ENCODE measurements around the gene CMC4. TPM values are rescaled to one million over a fixed set of nuclear protein-coding genes. Genes with fewer than 3 reads are reported as not detected.

Gene CMC4
- total RNA-seq, 2 experiments from 2014 or later = 14.3 to 30.6 TPM

DNA sequence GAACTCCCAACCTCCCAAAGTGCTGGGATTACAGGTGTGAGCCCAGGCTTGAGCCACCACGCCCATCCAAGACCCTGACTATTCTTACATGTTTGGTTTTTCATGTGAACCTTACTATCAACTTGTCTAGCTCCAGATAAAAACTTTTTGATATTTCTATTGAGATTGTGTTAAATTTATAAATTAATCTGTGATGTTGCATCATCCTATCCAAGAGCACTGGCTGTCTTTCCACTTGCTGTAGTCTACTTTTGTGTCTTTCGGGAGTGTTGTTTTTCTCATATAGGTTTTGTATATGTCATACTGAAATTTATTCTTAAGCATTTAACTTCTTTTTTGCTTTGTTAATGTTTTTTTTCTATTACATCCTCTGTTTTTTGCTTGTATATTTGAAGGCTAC, 35.0 kb upstream of the CMC4 start:
- Histone ChIP-seq H3K4me1 (ENCODE audit: insufficient read depth, low read length, poor library complexity, severe bottlenecking) (no peaks in the 10 kb centered on the region), H3K36me3 (ENCODE audit: insufficient read depth, low read length) (peaks cover 43% of the 10 kb centered on the region), H3K4me2 (ENCODE audit: low read length) (no peak overlapping the region), H4K20me1 (ENCODE audit: insufficient read depth, low read length) (no peaks in the 10 kb centered on the region), H3K9me3 (ENCODE audit: low read length) (no peaks in the 10 kb centered on the region), H2AFZ (ENCODE audit: low read length) (no peak overlapping the region), H3K79me2 (ENCODE audit: insufficient read depth, low read depth, low read length) (no peaks in the 10 kb centered on the region), H3K9me2 (ENCODE audit: insufficient read depth, low read length) (no peaks in the 10 kb centered on the region), H3K27ac (ENCODE audit: low read depth, low read length, poor library complexity, severe bottlenecking) (no peak overlapping the region), H3K4me3 (ENCODE audit: low read depth, low read length, poor library complexity, severe bottlenecking) (no peak overlapping the region)
- CTCF ChIA-PET (ENCODE audit: unreplicated experiment) = no interaction called here
- POLR2A ChIA-PET = interaction anchor here (1.1 to 1.5 kb wide), 2 partner anchors 11 to 31 kb away, joined by 3 to 4 read pairs; no protein-coding TSS in a partner anchor
- no peak for DNase-seq (ENCODE audit: low spot score)
- no peak for TF ChIP-seq CTCF (conservative IDR thresholded peaks at IDR 0.05; ENCODE audit: low read length)
- TF ChIP-seq EZH2phosphoT487 (IDR thresholded peaks at IDR 0.05; ENCODE audit: borderline replicate concordance, low read depth, low read length) = no peak
- no TSS peak for BruUV-seq (replicated peaks)
- intact Hi-C loops (cut with micrococcal nuclease; ENCODE audit: unreplicated experiment) = no loop called here

- H3K9me3 ChIP-seq (ENCODE audit: low read length) = no peaks in the 10 kb centered on the region
- no peaks in the 10 kb centered on the region for H3K79me2 ChIP-seq (ENCODE audit: insufficient read depth, low read depth, low read length)
- DNase-seq (ENCODE audit: low spot score) = peak; percentile 46
- H3K4me3 ChIP-seq (ENCODE audit: low read depth, low read length, poor library complexity, severe bottlenecking) = no peak overlapping the region
- H3K4me1 ChIP-seq (ENCODE audit: insufficient read depth, low read length, poor library complexity, severe bottlenecking) = no peaks in the 10 kb centered on the region
- peaks cover 52% of the 10 kb centered on the region for H3K36me3 ChIP-seq (ENCODE audit: insufficient read depth, low read length)
- H4K20me1 ChIP-seq (ENCODE audit: insufficient read depth, low read length) = no peaks in the 10 kb centered on the region
- H3K27ac ChIP-seq (ENCODE audit: low read depth, low read length, poor library complexity, severe bottlenecking) = no peak overlapping the region
- no peak overlapping the region for H3K4me2 ChIP-seq (ENCODE audit: low read length)
- intact Hi-C loops (cut with micrococcal nuclease; ENCODE audit: unreplicated experiment) = no loop called here
- no peaks in the 10 kb centered on the region for H3K9me2 ChIP-seq (ENCODE audit: insufficient read depth, low read length)
- H2AFZ ChIP-seq (ENCODE audit: low read length) = no peak overlapping the region
- no TSS peak for BruUV-seq (replicated peaks)
- ChIA-PET CTCF (ENCODE audit: unreplicated experiment) (no interaction called here), POLR2A (interaction anchor here (1.3 kb wide), 1 partner anchor 17 kb away, joined by 3 read pairs; no protein-coding TSS in a partner anchor)
- TF ChIP-seq EZH2phosphoT487 (IDR thresholded peaks at IDR 0.05; ENCODE audit: borderline replicate concordance, low read depth, low read length) (no peak), CTCF (conservative IDR thresholded peaks at IDR 0.05; ENCODE audit: low read length) (peak; percentile 79)
These were observed 23.6 kb upstream of the CMC4 start for GRCh38 chrX:155094468-155095061.

DNA sequence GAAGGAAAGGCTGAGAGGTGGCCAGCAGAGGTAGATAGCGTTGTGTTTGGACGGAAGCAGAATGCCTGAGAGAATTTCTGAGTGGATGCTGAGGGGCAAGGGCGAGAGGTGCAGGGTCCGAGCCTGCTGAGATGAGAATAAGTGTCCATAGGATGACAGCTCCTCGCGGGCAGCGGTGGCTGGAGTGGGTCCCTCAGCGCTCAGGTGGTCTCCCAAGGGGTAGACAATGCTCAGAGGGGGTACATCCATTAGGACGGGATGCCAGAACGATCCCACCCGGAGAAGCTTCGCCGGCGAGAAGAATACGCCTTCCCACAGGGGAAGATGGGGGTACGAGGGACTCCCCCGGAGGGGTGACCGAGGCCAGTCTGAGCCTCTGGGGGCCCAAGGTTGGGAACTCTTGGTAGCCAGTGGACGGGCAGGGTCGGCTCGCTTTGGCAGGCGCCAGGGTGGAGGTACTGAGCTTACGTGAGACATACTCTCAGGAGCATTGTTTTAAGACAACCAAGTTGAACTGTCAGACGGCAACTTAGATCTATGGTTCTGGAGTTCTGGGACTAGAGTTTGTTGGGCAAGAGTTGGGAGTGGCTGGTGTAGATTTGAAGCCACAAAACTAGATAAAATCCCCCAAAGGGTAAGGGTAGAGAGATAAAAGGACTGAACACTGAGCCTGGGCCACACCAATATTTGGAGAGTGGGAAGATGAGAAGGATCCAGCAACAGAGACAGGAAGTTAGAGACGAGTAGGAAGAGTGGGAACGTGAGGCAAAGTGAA, 16.2 kb upstream of the CMC4 start:
- intact Hi-C loops (cut with micrococcal nuclease; ENCODE audit: unreplicated experiment) = loop anchor here (1.0 kb wide), 1 partner anchor 106 kb away; no protein-coding TSS in a partner anchor
- Histone ChIP-seq H3K36me3 (ENCODE audit: insufficient read depth, low read length) (peaks cover 51% of the 10 kb centered on the region), H3K9me2 (ENCODE audit: insufficient read depth, low read length) (no peaks in the 10 kb centered on the region), H4K20me1 (ENCODE audit: insufficient read depth, low read length) (no peaks in the 10 kb centered on the region), H3K4me2 (ENCODE audit: low read length) (no peak overlapping the region), H3K4me3 (ENCODE audit: low read depth, low read length, poor library complexity, severe bottlenecking) (no peak overlapping the region), H3K9me3 (ENCODE audit: low read length) (no peaks in the 10 kb centered on the region), H3K27ac (ENCODE audit: low read depth, low read length, poor library complexity, severe bottlenecking) (no peak overlapping the region), H3K4me1 (ENCODE audit: insufficient read depth, low read length, poor library complexity, severe bottlenecking) (no peaks in the 10 kb centered on the region), H3K79me2 (ENCODE audit: insufficient read depth, low read depth, low read length) (no peaks in the 10 kb centered on the region), H2AFZ (ENCODE audit: low read length) (no peak overlapping the region)
- POLR2A ChIA-PET = interaction anchor here (0.7 kb wide), 1 partner anchor 9 kb away, joined by 3 read pairs; no protein-coding TSS in a partner anchor
- DNase-seq (ENCODE audit: low spot score) = no peak
- TF ChIP-seq EZH2phosphoT487 (IDR thresholded peaks at IDR 0.05; ENCODE audit: borderline replicate concordance, low read depth, low read length) (no peak), CTCF (conservative IDR thresholded peaks at IDR 0.05; ENCODE audit: low read length) (no peak)
- CTCF ChIA-PET (ENCODE audit: unreplicated experiment) = no interaction called here
- no TSS peak for BruUV-seq (replicated peaks)

Measured in OCI-LY7 (cell line).